NOMO-1 treated with DMSO at 0.1 percent for 48 hours (cell line): ENCODE measurements around the gene WIZ.

ENCODE experiments used
- DNase-seq: peaks from one replicate; lab custom pipeline; 2025; ENCODE audit not compliant: unreplicated experiment; lab: John Stamatoyannopoulos, UW

WIZ gene

GRCh38 chr19:15445807-15446376, 3.9 kb downstream of the WIZ start:
- DNase-seq = no peak

- DNase-seq = no peak
Observed at GRCh38 chr19:15445227-15445605, 4.5 kb downstream of the WIZ start.

GRCh38 chr19:15444505-15445226, 5.1 kb downstream of the WIZ start:
- DNase-seq = no peak

- no peak for DNase-seq
Observed at GRCh38 chr19:15443838-15444237, 5.9 kb downstream of the WIZ start.

GRCh38 chr19:15443325-15443724, 6.4 kb downstream of the WIZ start:
- no peak for DNase-seq

GRCh38 chr19:15442142-15442920, 7.4 kb downstream of the WIZ start:
- no peak for DNase-seq

GRCh38 chr19:15441317-15441716, 8.4 kb downstream of the WIZ start:
- no peak for DNase-seq

- DNase-seq = no peak
Observed at GRCh38 chr19:15439821-15440641, 9.7 kb downstream of the WIZ start.

- DNase-seq = no peak
Observed at GRCh38 chr19:15439078-15439799, 10.5 kb downstream of the WIZ start.

- DNase-seq = no peak
Observed at GRCh38 chr19:15438577-15438976, 11.2 kb downstream of the WIZ start.

- DNase-seq = no peak
Observed at GRCh38 chr19:15438124-15438496, 11.6 kb downstream of the WIZ start.

GRCh38 chr19:15437355-15438123, 12.2 kb downstream of the WIZ start:
- no peak for DNase-seq

- DNase-seq = no peak
Observed at GRCh38 chr19:15436826-15437110, 13.0 kb downstream of the WIZ start.

GRCh38 chr19:15436012-15436825, 13.5 kb downstream of the WIZ start:
- DNase-seq = no peak

- no peak for DNase-seq
Observed at GRCh38 chr19:15433519-15434069, 16.2 kb downstream of the WIZ start.

GRCh38 chr19:15432629-15433518, 16.9 kb downstream of the WIZ start:
- peak; percentile 88 for DNase-seq

- DNase-seq = no peak
Observed at GRCh38 chr19:15432018-15432494, 17.7 kb downstream of the WIZ start.
